NCI-H345 treated with DMSO at 0.1 percent for 48 hours (cell line): ENCODE results near the gene CANX.
A peak's percentile ranks its signal among the peaks of the same experiment; 100 is the strongest.
"Not testable (repeated sequence)": the region's sequence is repeated elsewhere in the genome, so short reads cannot be mapped to it uniquely, and the experiment has no call there.

Experiments used
- DNase-seq: peaks from one replicate; lab custom pipeline; 2025; ENCODE audit not compliant: unreplicated experiment; lab: John Stamatoyannopoulos, UW

CANX gene, protein sequence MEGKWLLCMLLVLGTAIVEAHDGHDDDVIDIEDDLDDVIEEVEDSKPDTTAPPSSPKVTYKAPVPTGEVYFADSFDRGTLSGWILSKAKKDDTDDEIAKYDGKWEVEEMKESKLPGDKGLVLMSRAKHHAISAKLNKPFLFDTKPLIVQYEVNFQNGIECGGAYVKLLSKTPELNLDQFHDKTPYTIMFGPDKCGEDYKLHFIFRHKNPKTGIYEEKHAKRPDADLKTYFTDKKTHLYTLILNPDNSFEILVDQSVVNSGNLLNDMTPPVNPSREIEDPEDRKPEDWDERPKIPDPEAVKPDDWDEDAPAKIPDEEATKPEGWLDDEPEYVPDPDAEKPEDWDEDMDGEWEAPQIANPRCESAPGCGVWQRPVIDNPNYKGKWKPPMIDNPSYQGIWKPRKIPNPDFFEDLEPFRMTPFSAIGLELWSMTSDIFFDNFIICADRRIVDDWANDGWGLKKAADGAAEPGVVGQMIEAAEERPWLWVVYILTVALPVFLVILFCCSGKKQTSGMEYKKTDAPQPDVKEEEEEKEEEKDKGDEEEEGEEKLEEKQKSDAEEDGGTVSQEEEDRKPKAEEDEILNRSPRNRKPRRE

DNA sequence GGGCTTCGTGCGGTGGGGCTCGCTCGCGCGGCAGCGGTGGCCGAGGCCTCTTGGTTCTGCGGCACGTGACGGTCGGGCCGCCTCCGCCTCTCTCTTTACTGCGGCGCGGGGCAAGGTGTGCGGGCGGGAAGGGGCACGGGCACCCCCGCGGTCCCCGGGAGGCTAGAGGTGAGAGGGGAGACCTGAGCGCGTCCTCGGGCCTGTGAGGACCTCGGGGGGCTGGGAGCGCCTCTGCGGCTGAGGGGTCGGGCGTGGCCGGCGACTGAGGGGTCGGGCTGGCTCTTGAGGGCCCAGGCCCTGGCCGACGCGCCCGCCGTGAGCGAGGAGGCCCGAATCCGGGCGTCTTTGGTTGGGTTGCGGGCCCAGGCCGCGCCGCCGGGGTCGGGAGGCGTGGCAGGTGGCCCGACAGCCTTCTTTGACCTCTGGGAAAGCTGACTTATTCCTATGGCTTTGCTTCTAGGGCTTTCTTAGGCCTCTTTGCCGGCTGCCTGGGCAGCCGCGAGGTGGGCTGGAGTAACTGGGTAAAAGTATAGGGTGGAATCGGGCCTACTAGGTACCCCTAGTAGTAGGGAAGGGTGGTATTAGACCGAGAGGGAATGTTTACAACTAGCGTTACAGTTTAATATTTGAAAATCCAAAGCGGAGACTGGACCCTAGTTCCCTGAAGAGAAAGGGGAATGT lies at the start of gene CANX:
CANX (plus strand) TSS at position 33 of the 681 bp plus-strand sequence. CDS start 6,715 bp downstream, outside the sequence.
- DNase-seq = no peak

DNA sequence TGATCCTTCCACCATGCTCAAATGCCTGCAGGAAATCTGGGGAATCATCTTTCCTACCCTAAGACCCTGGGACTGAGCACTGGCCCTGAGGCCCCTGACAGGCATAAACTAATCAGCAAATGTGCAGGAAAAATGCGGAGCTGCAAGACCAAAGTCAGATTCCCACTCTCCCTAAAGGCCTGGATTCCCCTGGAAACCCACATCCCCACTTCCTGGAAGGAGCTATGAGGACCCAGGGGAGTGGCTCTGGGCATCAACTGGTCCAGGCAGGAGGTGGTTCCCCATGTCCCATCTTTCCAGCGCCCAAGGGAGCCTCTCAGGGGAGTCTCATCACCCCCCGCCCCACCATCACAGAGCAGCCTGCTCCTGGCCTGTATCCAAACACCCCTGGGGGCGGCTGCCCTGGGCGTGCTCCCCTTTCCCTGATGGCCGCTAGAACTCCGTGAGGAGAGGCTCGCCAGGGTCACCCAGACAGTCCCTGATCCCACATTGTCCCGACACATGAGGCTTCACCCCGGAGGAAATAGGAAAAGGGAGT lies 49.5 kb upstream of the CANX start:
- DNase-seq = not testable (repeated sequence)

DNA sequence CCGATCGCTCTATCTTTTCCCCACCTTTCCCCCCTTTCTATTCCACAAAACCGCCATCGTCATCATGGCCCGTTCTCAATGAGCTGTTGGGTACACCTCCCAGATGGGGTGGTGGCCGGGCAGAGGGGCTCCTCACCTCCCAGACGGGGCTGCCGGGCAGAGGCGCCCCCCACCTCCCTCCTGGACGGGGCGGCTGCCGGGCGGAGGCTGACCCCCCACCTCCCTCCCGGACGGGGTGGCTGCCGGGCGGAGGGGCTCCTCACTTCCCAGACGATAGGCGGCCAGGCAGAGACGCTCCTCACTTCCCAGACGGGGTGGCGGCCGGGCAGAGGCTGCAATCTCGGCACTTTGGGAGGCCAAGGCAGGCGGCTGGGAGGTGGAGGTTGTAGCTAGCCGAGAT lies 48.5 kb upstream of the CANX start:
- not testable (repeated sequence) for DNase-seq

DNA sequence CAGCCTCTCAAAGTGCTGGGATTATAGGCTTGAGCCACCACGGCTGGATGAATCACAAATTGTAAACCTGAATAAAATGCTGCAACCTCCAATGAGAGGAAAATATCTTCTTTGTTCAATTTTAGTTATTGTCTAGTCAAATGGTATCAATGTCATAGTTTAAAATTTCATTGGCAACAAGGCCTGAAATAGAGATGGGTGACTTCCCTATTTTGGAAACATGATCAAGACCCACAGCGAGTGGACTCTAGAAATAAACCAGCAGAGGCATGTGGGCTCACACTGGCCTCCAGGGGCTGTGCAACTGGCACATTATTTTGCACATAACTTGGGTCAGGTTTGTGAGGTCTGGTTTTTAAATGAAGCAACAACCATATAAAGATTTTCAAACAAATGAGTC lies 45.6 kb upstream of the CANX start:
- not testable (repeated sequence) for DNase-seq

DNA sequence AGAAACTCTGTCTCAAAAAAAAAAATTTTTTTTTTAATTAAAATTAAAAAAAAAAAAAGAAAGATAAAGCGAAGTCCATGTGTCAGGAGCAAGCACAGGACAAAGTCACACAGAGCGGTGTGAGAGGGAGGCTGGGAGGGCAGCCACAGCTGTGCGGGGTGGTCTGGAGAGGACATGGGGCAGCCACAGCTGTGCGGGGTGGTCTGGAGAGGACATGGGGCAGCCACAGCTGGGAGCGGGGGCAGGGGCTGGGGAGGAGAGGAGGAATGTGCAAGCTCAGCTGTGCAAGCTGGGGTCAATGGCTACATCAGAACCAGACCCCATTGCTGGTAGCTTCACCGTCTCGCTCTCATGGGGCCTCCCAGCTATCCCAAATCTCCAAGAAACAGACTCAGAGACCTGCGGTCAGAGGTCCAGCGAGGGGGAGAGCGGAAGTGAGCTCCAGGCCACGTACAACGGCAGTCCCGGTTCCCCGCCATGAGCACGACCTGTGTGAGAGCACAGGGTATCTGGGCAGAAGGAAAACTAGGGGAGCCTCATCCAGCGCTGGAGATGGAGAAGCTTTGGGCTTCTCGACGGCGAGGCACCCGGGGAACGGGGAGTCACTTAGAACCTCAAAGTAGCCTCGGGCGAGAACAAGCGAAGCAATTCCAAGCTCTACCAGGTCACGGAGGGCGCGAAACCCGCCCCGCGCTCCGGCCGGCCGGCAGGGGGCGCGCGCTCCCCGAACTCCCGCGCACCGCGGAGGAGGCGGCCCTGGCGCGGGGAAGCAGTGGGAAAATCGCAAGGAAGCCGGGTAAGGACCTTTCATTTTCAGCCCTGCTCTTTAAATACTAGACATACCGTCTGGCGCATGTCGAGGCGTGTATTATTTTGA lies 41.2 kb upstream of the CANX start:
- DNase-seq = not testable (repeated sequence)

DNA sequence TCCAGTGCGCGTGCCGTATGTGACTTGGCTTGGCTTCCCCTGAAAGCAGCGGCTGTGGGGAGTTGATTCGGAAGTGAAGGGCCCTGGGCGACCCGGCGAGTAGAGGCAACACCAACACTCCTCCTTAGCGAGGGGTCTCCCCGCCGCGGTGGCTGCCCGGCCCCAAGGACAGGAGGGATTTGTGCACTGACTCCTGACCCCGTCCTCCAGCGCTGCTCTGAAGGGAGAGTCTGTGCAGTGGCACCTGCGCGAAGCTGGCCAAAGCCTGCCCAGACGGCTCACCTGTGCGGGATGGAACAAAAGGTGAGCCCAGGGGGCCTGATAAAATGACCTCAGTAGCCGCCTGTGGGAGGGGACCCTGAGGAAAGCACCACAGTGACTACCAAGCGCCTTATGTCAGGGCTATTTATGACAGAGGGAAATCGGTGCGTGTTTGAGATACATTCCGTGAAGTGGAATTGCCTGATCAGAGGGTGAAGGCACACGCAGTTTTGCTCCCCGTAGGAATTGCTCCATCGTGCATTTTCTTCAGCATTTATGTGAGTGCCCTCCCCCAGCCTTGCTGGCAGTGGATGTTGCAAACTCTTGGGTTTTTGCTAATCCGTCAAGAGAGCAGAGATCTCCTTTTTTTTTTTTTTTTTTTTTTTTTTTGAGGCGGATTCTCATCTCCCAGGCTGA lies 40.4 kb upstream of the CANX start:
- DNase-seq = not testable (repeated sequence)

DNA sequence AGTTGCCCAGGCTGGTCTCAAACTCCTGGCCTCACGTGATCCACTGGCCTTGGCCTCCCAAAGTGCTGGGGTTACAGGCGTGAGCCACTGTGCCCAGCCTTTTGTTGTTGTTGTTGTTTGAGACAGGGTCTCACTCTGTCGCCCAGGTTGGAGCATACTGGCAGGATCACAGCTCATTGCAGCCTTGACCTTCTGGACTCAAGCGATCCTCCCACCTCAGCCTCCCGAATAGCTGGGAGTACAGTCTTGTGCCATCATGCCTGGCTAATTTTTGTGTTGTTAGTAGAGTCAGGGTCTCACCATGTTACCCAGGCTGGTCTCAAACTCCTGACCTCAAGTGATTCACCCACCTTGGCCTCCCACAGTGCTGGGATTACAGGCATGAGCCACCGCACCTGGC lies 37.1 kb upstream of the CANX start:
- not testable (repeated sequence) for DNase-seq

DNA sequence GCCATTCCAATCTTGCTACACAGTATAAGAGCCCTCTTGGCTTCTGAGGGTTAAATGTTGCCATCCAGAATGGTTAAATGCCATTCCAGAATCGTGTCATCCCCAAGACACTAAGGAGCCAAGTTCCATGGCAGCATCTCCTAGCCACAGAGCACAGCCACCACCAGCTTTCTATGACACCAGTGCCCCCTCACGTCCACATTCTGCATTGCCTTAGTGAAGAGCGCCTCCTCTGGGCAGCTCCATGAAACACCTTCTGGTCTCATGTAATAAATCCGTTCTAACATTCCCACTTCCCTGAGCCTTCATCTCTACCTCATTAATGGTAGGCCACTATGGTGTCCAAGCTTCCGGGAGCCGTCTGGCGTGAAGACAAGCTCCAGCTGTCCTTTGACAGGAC lies 30.4 kb upstream of the CANX start:
- DNase-seq = no peak

DNA sequence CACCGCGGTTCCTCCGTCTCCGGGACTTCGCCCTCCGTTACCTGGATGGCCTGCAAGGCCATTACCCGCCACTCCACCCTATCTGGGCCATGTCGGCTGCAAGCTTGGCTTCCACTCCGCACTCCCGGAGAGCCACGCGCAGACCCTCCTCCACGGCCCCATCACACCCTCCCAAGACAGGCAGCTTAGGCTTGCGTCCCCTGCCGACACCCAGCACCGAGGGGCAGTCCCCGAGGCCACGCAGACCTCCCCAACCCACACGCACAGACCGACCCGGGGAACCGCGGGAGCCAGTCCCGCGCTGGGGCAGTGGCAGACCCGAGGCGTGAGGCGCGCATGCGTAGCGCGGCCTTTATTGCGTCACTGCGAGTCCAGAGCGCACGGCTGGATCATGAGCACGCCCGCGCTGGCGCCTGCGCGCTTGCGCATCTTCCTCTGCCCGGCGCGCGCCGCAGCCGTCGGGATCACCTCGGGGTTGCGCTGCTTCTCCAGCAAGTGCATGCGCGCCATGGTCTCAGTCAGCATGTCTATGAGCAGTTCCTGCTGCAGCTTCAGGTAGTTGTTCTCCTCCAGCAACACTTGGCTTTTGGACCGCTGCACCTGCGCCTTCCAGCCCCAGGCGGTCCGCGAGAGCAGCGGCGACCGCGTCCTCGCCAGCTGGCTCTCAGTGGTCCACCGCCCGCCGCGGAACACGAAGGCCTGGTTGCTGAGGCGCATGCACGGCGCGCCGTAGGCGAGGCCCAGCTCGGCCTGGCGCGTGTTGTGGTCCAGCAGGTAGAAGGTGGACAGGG lies 20.3 kb upstream of the CANX start:
- DNase-seq = peak; percentile 91

DNA sequence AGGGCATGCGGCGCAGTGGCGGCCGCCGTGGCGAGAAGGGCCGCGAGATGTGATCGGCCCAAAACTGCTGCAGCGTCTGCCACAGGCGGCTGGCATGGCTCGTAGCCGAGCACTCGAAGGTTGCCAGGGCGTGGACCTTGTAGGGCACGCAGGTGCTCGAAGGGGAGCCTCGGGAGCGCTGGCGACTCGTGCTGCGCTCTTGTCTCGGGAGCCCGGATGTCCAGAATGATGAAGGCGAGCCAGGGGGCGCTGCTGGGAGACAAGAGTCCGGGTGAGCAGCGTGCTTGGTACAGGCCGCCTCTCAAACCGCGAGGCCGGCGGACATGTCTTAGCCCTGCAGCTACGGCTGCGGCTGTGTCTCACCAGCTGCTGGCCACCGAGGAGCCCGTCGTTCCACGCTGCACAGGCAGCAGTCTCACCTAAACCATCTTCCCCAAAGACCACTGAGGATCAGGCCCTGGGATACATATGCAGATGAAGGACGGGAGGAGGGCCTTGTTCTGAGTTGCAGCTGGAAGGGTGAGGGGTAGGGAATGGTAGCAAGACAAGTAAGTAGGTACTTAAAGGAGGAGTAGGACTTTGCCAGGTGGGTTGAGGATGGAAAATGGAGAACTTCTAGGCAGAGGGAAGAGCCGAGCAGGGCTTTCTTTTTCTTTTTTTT lies 19.6 kb upstream of the CANX start:
- peak; percentile 48 for DNase-seq

DNA sequence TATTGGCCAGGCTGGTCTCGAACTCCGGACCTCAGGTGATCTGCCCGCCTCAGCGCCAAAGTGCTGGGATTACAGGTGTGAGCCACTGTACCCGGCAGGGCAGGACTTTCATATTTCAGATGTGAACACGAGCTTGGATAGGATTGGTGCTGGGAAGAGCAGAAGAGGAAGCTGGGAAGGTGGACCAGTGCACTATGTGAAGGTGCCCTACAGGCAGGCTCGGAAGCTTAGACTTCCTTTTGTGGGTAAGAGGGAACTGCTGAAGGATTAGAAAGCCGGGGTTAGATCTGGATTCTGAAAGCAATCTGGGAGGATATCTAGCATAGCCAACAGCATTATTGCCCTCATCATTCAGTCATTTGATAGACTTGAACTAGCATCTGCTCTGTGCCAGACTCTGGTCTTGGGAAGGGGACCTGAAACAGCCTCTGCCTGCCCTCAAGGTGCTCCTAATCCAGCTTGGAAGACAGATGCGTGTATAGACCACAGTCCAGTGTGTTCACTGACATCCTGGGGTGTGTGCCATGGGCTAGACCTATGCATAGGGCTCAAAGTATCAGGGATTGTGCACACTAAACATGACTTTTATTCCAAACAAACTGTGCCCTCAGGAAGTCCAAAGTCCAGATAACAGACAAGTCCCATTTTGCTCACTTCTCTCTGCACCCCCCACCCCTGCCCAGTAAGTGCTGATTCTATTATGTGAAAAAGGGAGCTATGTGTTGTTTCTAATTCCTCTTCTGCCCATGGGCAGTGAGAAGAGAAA lies 18.6 kb upstream of the CANX start:
- no peak for DNase-seq

DNA sequence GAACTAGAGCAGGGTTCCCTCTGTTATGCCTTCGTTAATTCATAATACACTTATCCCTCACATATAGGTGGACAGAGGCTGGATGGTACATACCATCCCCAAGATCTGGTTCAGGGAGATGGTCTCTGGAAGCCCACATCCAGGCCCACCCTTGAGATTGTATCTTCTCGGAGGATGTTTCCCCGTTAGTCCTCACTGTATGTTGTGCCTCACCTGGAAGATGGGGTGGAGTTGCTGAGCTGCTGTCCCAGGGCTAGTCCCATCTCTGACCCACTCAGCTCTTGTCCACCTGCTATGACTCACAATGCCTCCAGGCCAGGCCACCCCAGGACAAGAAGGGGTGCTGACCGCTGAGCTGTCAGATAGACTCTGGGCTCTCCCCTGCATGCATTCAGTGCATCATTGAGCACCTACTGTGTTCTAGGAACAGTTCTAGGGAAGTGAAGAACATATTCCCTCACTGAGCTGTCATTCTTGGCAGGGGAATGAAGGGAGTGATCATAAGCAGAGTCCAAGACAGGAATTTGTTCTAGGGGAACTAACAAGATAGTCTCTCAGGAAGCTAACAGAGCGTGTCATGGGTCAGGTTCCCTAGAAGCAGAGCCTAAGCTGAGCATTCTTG lies 17.9 kb upstream of the CANX start, which contains the start of gene CBY3:
CBY3 (minus strand) TSS at position 255 of the 622 bp plus-strand sequence; CDS start at position 139, 116 bp downstream.
- no peak for DNase-seq

DNA sequence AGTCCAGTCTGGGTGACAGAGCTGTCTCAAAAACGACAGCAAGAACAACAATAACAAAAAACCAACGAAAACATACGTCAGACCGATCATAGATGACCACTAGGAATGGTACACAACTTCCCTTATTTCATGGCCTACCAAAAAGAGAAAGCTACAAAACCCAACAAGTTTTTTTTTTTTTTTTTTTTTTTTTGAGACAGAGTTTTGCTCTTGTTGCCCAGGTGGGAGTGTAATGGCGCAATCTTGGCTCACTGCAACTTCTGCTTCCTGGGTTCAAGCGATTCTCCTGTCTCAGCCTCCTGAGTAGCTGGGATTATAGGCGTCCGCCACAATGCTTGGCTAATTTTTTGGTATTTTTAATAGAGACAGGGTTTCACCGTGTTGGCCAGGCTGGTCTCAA lies 9.6 kb upstream of the CANX start:
- not testable (repeated sequence) for DNase-seq

DNA sequence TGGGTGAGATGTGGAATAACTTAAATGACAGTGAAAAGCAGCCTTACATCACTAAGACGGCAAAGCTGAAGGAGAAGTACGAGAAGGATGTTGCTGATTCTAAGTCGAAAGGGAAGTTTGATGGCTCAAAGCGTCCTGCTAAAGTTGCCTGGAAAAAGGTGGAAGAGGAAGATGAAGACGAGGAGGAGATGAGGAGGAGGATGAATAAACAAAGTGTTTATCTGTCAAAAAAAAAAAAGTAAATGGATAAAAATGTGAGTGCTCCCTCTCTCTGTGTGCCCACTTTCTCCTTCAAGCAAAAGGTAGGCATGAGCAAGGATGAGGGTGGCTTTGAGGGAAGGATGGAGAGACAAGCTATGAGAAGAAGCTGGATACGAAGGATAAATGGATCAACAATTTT lies 4.2 kb upstream of the CANX start:
- no peak for DNase-seq

DNA sequence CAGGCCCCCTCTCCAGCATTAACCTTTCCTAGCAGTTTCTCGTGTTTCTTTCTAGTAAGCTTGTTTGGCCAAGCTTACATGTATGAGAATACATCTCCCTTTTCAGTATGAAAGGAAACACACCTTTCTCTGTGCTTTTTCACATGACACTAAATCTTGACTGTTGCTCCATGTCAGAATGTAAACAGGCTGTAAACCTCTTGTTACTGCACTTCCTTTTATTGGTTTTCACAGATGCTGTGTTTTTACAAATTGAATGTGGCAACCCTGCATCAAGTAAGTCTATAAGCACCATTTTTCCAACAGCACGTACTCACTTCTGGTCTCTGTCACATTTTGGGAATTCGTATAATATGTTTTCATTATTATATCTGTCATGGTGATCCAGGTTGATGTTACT lies 2.2 kb upstream of the CANX start:
- no peak for DNase-seq

DNA sequence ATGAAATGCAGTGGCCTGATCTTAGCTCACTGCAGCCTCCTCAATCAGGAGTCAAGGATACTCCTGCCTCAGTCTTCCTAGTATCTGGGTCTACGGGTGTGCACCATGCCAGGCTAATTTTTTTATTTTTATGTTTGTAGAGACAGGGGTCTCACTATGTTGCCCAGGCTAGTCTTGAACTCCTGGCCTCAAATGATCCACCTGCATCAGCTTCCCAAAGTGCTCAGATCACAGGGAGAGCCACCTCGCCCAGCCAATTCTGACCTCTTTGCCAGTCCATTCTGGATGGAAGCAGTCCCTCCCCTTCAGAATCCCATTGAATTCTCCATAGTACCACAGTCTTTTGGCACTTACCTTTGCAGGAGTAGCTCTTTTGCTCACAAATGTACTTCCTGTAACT lies 1.7 kb upstream of the CANX start:
- DNase-seq = no peak

DNA sequence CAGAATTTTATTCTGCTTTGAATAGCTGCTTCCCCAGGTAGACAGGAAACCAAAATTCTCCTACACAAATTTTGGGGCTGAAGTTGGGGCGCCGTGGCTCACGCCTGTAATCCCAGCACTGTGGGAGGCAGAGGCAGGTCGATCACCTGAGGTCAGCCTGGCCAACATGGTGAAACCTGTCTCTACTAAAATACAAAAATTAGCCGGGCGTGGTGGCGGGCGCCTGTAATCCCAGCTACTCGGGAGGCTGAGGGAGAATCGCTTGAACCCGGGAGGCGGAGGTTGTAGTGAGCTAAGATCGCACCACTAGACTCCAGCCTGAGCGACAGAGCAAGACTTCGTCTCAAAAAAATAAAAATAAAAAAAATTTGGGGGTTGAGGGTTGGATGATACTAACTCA lies 1.2 kb upstream of the CANX start:
- DNase-seq = not testable (repeated sequence)
